ENCODE results near the gene NELL2.

GRCh38 chr12:44460261-44460660, 415.9 kb downstream of the NELL2 start:
- TF ChIP-seq CTCF (conservative IDR thresholded peaks at IDR 0.05; ENCODE audit: low read depth, low read length) (no peak), EZH2 (IDR thresholded peaks at IDR 0.05; ENCODE audit: low read length, unreplicated experiment) (no peak)
